CD4-positive, alpha-beta T cell treated with Interleukin-12 subunit alpha and Interleukin-12 subunit beta, for 1 hour (primary cell): ENCODE results near the gene STS.

Experiments
- DNase-seq: peaks from one replicate; pipeline ENCODE4 v3.0.0-alpha.2; 2020

STS gene, protein sequence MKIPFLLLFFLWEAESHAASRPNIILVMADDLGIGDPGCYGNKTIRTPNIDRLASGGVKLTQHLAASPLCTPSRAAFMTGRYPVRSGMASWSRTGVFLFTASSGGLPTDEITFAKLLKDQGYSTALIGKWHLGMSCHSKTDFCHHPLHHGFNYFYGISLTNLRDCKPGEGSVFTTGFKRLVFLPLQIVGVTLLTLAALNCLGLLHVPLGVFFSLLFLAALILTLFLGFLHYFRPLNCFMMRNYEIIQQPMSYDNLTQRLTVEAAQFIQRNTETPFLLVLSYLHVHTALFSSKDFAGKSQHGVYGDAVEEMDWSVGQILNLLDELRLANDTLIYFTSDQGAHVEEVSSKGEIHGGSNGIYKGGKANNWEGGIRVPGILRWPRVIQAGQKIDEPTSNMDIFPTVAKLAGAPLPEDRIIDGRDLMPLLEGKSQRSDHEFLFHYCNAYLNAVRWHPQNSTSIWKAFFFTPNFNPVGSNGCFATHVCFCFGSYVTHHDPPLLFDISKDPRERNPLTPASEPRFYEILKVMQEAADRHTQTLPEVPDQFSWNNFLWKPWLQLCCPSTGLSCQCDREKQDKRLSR

GRCh38 chrX:7147413-7147977 lies at the start of gene STS:
TSS of gene STS (plus strand) at chrX:7147712. CDS start at chrX:7253200, 105,488 bp downstream.
- peak; percentile 26 for DNase-seq

- DNase-seq: no peak
These were observed 47.5 kb upstream of the STS start for GRCh38 chrX:7100022-7100421.

GRCh38 chrX:7102119-7102518 lies 45.4 kb upstream of the STS start:
- no peak for DNase-seq

GRCh38 chrX:7106649-7107048 lies 40.9 kb upstream of the STS start:
- DNase-seq: no peak

DNA sequence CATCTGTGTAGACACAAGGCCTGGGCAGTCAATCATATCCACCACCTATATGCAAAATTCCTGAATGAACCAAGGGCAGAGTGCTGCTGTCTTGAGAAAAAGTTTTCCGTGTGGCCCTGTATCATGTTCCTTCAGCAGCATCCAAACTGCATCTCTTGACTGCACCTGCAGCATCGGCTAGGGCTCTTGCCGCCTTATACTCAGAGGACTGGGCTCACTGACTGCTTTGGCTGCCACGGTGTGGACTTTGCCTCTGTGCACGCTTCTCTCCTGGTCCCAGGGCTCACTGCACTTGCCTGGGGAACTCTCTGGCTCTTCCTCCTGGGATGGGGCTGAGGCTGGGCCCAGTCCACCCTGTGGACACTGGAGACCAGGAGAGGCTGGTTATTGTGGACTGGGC lies 39.5 kb upstream of the STS start:
- DNase-seq: no peak

- no peak for DNase-seq
These were observed 38.4 kb upstream of the STS start for GRCh38 chrX:7109049-7109531.

GRCh38 chrX:7109838-7110793 lies 37.4 kb upstream of the STS start:
- no peak for DNase-seq

- DNase-seq: no peak
These were observed 36.7 kb upstream of the STS start for GRCh38 chrX:7110821-7111276.

- DNase-seq: no peak
These were observed 36.0 kb upstream of the STS start for GRCh38 chrX:7111518-7111917.

- DNase-seq: no peak
These were observed 35.4 kb upstream of the STS start for GRCh38 chrX:7112071-7112470.

- no peak for DNase-seq
These were observed 32.0 kb upstream of the STS start for GRCh38 chrX:7115557-7115956.

DNA sequence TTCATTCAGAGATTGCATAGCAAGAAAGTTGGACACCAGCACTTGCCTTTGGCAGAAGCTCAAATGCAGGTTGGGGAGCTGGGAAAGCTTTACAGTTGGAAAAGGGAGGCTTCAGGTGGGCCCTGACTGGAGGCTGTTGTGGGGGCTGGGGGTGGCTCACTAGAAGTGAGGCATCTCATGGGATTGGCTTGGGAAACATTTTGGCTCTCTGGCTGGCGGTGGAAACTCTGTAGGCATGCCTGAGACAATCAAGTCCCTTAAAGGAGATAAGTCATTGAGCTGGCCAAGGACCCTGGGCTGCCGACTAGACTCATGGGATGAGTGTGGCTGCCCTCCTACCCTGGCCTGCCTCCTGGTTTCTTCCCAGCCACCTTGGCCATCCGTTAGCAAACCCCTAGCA lies 31.4 kb upstream of the STS start:
- no peak for DNase-seq

GRCh38 chrX:7117587-7117986 lies 29.9 kb upstream of the STS start:
- no peak for DNase-seq

- DNase-seq: no peak
These were observed 27.3 kb upstream of the STS start for GRCh38 chrX:7119950-7120877.

DNA sequence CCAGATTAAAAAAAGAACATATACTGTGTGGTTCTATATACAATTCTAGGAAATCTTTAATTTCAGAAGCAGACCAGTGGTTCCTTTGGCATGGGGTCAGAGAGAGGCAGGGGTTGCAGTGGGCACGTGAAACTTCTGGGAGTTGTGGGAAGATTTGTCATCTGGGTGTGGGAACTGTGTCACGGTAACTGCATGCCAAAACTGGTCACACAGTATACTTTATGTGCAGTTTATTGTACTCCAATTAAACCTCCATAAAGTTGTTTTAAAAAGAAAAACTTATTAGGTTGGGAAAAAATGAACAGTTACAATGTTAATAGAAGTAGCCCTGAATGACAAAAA lies 26.7 kb upstream of the STS start:
- DNase-seq: no peak

GRCh38 chrX:7127056-7127455 lies 20.5 kb upstream of the STS start:
- DNase-seq: no peak

DNA sequence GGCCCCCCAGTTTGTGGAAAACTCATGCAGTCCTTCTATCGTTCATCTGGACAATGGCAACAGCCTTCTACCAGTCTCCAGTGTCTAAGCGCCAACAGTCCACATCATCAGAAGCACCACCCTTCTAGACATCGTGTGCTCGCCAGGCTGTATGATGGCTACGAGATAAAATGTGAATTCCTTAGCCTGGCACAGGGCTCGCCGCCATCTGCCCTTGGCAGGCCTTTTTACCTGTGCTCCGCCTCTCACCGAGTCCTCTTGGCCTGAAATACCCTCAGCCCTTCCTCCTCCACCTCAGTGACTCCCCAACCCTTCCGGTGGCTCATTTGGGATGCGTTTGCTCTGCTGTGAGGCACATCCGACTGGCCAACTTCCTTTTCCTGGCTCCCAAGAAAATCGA lies 15.9 kb upstream of the STS start:
- DNase-seq: no peak

GRCh38 chrX:7132335-7133049 lies 15.0 kb upstream of the STS start:
- peak; percentile 30 for DNase-seq

- DNase-seq: no peak
These were observed 14.5 kb upstream of the STS start for GRCh38 chrX:7133050-7133440.

GRCh38 chrX:7134981-7135380 lies 12.5 kb upstream of the STS start:
- DNase-seq: no peak
